ENCODE measurements around the gene LMBRD1. TPM values are rescaled to one million over a fixed set of nuclear protein-coding genes. Genes with fewer than 3 reads are reported as not detected.

The LMBRD1 gene
- total RNA-seq, 1 experiment from 2014 or later = 17.0 TPM

GRCh38 chr6:69801711-69802110 is 4.9 kb upstream of the LMBRD1 start:
- no peaks in the 10 kb centered on the region for H3K23me2 ChIP-seq (ENCODE audit: insufficient read length, low read depth, low read length, poor library complexity, severe bottlenecking)
- H3K79me2 ChIP-seq (ENCODE audit: insufficient read depth, low read length) = no peaks in the 10 kb centered on the region
- no peak overlapping the region for H2AK5ac ChIP-seq (ENCODE audit: insufficient read length, low read length)
- H3K9ac ChIP-seq (ENCODE audit: extremely low read depth, insufficient read length, low read length) = no peak overlapping the region
- H3K4me3 Mint-ChIP-seq = peak overlapping the region in 1 of 2 experiments; percentile 2; a peak in 1 of 5 replicates
- no peak overlapping the region for H2BK120ac ChIP-seq (ENCODE audit: low read depth, low read length, poor library complexity, severe bottlenecking)
- H3K23ac ChIP-seq (ENCODE audit: insufficient read length, low read depth, low read length) = no peak overlapping the region
- no peak for DNase-seq
- H3K56ac ChIP-seq (ENCODE audit: insufficient read length, low read depth, low read length) = no peak overlapping the region
- H2BK5ac ChIP-seq (ENCODE audit: insufficient read length, low read length) = no peak overlapping the region
- H2BK12ac ChIP-seq (ENCODE audit: insufficient read length, low read depth, low read length) = no peak overlapping the region
- H3K79me1 ChIP-seq (ENCODE audit: insufficient read depth, low read depth, low read length, poor library complexity, severe bottlenecking) = no peaks in the 10 kb centered on the region
- H4K91ac ChIP-seq (ENCODE audit: insufficient read length, low read depth, low read length) = no peak overlapping the region
- no peaks in the 10 kb centered on the region for H3K27me3 ChIP-seq (ENCODE audit: insufficient read depth, low read length)
- no peak overlapping the region for H3T11ph ChIP-seq (ENCODE audit: low read length)
- no peak for TF ChIP-seq CTCF (conservative IDR thresholded peaks at IDR 0.05)
- H3K36me3 Mint-ChIP-seq (ENCODE audit: insufficient read depth in 1 of 3, low read depth in 3 of 3) = no peaks in the 10 kb centered on the region; a peak in 2 of 7 replicates
- H3K9me3 Mint-ChIP-seq = no peaks in the 10 kb centered on the region; a peak in 2 of 5 replicates
- H2BK15ac ChIP-seq (ENCODE audit: low read depth, low read length) = no peak overlapping the region
- no peaks in the 10 kb centered on the region for H3K27me3 Mint-ChIP-seq (ENCODE audit: low read depth)
- no CpG with 5 or more reads among the region's 2 CpGs for WGBS (ENCODE audit: extremely low coverage, insufficient read length, low lambda C conversion rate)
- no peaks in the 10 kb centered on the region for H3K9me3 ChIP-seq (ENCODE audit: control insufficient read depth, low read depth, low read length)
- no peak overlapping the region for H4K5ac ChIP-seq (ENCODE audit: insufficient read length, low read depth, low read length)
- no peak overlapping the region for H4K8ac ChIP-seq (replicated peaks; ENCODE audit: insufficient read length, low read depth, low read length)
- peaks cover 5% of the 10 kb centered on the region; the same call in 1 of the 2 replicates for H3K4me1 ChIP-seq (ENCODE audit: insufficient read depth, low read length)
- H3K27ac ChIP-seq (ENCODE audit: insufficient read length, low read depth, low read length) = no peak overlapping the region
- H3K14ac ChIP-seq (ENCODE audit: insufficient read depth, low read length) = no peak overlapping the region
- H2AFZ ChIP-seq (ENCODE audit: low read length) = no peak overlapping the region
- H3K4ac ChIP-seq (ENCODE audit: low read depth, low read length) = no peak overlapping the region
- no peaks in the 10 kb centered on the region for H4K20me1 ChIP-seq (ENCODE audit: control insufficient read depth, insufficient read depth, insufficient read length)
- H3K18ac ChIP-seq (ENCODE audit: insufficient read length, low read depth, low read length) = no peak overlapping the region
- H3K27ac Mint-ChIP-seq = 0 out of 7 replicates have a peak overlapping the region, but pooled peaks of 1 of the 3 experiments have one; percentile 29
- H2BK20ac ChIP-seq (ENCODE audit: low read depth, low read length, poor library complexity, severe bottlenecking) = no peak overlapping the region
- peaks cover 30 to 34% of the 10 kb centered on the region in 2 experiments for H3K4me1 Mint-ChIP-seq
- no peak overlapping the region for H3K4me2 ChIP-seq (ENCODE audit: insufficient read depth, insufficient read length, low read length)

Measured in H9 (cell line).